Activated B cell treated with CpG ODN at 0.5 μM for 24 hours (primary cell): Measurements from ENCODE around the gene COL6A2. TPM values are rescaled to one million over a fixed set of nuclear protein-coding genes. Genes with fewer than 3 reads are reported as not detected.
"Not testable (repeated sequence)": the region's sequence is repeated elsewhere in the genome, so short reads cannot be mapped to it uniquely, and the experiment has no call there.

Experiments
- ATAC-seq: fragments of 200-7000 bp; cut with Tn5 transposase; one replicate; pipeline ENCODE4 v1.10.0; 2021; ENCODE audit warnings: low read depth, mild to moderate bottlenecking, moderate library complexity
- CTCF ChIA-PET: fragments of 350-600 bp; sonication (Branson Sonifier 250); formaldehyde crosslinking; loops from one replicate; lab custom pipeline; 2021; ENCODE audit warnings: antibody characterized with exemption; lab: Charles Lee
- POLR2A ChIA-PET: fragments of 350-600 bp; sonication (Branson Sonifier 250); formaldehyde crosslinking; loops from one replicate; lab custom pipeline; 2021; ENCODE audit warnings: antibody characterized with exemption; lab: Charles Lee
- DNase-seq: peaks from one replicate; pipeline ENCODE4 v3.0.0; 2022
- H3K27ac Mint-ChIP-seq: one replicate; pipeline ENCODE4 v1.8.0; 2020; ENCODE audit warnings: mixed read lengths
- H3K27me3 Mint-ChIP-seq: one replicate; pipeline ENCODE4 v1.8.0; 2021; ENCODE audit warnings: mixed read lengths
- H3K36me3 Mint-ChIP-seq: one replicate; pipeline ENCODE4 v1.8.0; 2021; ENCODE audit warnings: low read depth, mixed read lengths
- H3K4me1 Mint-ChIP-seq: one replicate; pipeline ENCODE4 v1.8.0; 2021; ENCODE audit warnings: mixed read lengths
- H3K4me3 Mint-ChIP-seq: one replicate; pipeline ENCODE4 v1.8.0; 2020; ENCODE audit warnings: mild to moderate bottlenecking, mixed read lengths
- H3K9me3 Mint-ChIP-seq: one replicate; pipeline ENCODE4 v1.8.0; 2020; ENCODE audit warnings: mixed read lengths
- CTCF ChIP-seq: fragments of 200-600 bp; IDR thresholded peaks from one replicate; pipeline ENCODE4 v1.8.0; 2022; ENCODE audit warnings: antibody characterized with exemption, mild to moderate bottlenecking
- intact Hi-C: fragments of 100-400 bp; cut with micrococcal nuclease; formaldehyde crosslinking; loops from one replicate; pipeline ENCODE4 v1.15.1; 2024
- total RNA-seq: library from RNA; stranded (reverse); gene quantifications from 2 replicates; pipeline ENCODE4 v1.2.3, GENCODE V29; 2022

Gene COL6A2
- total RNA-seq, 1 donor from 2014 or later, result 0.40 TPM

DNA sequence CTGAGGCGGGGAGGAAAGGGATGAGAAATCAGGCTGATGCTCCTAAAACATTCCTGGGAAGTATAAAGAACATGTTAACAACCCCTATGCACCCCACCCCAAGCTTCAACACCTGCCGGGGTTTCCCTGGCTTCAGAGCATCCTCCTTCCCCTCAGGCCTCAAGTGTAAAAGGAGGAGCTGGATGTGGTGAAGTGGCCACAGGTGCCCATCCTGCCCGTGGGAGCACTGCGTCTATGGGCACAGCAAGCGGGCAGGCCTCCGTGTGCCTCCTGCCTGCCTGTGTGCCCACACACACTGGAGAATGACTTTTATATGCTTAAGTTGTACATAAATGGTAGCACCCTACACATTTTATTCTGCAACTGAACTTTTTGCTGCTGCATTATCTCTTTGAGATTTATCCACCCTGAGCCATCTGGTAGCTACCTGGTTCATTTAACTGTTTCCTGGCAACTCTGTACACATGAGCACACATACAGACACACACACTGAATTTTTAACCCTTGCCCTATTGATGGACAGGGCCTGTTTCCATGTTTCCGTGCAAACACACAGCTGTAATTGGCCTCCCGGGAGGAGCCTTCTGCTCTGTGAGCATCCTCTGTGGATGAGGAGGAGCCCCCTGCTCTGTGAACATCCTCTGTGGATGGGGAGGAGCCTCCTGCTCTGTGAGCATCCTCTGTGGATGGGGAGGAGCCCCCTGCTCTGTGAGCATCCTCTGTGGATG is 70.9 kb downstream of the COL6A2 start:
- CTCF ChIA-PET, result no interaction called here
- intact Hi-C loops, result no loop called here

GRCh38 chr21:46170436-46171193 is 72.7 kb downstream of the COL6A2 start:
- H3K27ac Mint-ChIP-seq, ATAC-seq, H3K9me3 Mint-ChIP-seq: not testable (repeated sequence)

More for the DNA sequence above, 70.9 kb downstream of the COL6A2 start:
- ATAC-seq, result no peak
- no peak for TF ChIP-seq CTCF
- no peaks in the 10 kb centered on the region for H3K9me3 Mint-ChIP-seq
- no peaks in the 10 kb centered on the region for H3K27me3 Mint-ChIP-seq
- H3K4me1 Mint-ChIP-seq, result peaks cover 14% of the 10 kb centered on the region
- H3K4me3 Mint-ChIP-seq, result no peak overlapping the region
- POLR2A ChIA-PET, result no interaction called here
- peak; percentile 6 for DNase-seq
- H3K36me3 Mint-ChIP-seq, result peaks cover 4% of the 10 kb centered on the region
- H3K27ac Mint-ChIP-seq, result no peak overlapping the region

GRCh38 chr21:46171585-46171984 is 73.7 kb downstream of the COL6A2 start:
- ATAC-seq (no peak), DNase-seq (no peak)
- CTCF ChIA-PET, result no interaction called here
- POLR2A ChIA-PET, result no interaction called here
- Mint-ChIP-seq H3K36me3 (peaks cover 7% of the 10 kb centered on the region), H3K27ac (no peak overlapping the region), H3K9me3 (peaks cover 15% of the 10 kb centered on the region), H3K4me1 (peaks cover 14% of the 10 kb centered on the region), H3K4me3 (no peak overlapping the region), H3K27me3 (peaks cover 3% of the 10 kb centered on the region)
- no peak for TF ChIP-seq CTCF
- intact Hi-C loops, result no loop called here

More at GRCh38 chr21:46170436-46171193, 72.7 kb downstream of the COL6A2 start:
- POLR2A ChIA-PET, intact Hi-C loops, H3K27me3 Mint-ChIP-seq, H3K4me3 Mint-ChIP-seq, DNase-seq, CTCF ChIA-PET, H3K36me3 Mint-ChIP-seq: not testable (repeated sequence)
- H3K4me1 Mint-ChIP-seq, result peaks cover 14% of the 10 kb centered on the region

GRCh38 chr21:46171996-46172862 is 74.3 kb downstream of the COL6A2 start:
- ATAC-seq (peak; percentile 62), DNase-seq (peak; percentile 12)
- Mint-ChIP-seq H3K9me3 (peaks cover 15% of the 10 kb centered on the region), H3K27me3 (peaks cover 3% of the 10 kb centered on the region), H3K4me3 (no peak overlapping the region), H3K4me1 (peaks cover 14% of the 10 kb centered on the region), H3K36me3 (peaks cover 7% of the 10 kb centered on the region), H3K27ac (no peak overlapping the region)
- TF ChIP-seq CTCF, result no peak
- ChIA-PET CTCF (interaction anchor here (0.7 kb wide), 1 partner anchor 29 kb away, joined by 3 read pairs; no protein-coding TSS in a partner anchor), POLR2A (no interaction called here)
- intact Hi-C loops, result no loop called here

- Mint-ChIP-seq H3K36me3 (peaks cover 7% of the 10 kb centered on the region), H3K4me1 (peaks cover 14% of the 10 kb centered on the region), H3K27me3 (peaks cover 3% of the 10 kb centered on the region), H3K4me3 (no peak overlapping the region), H3K9me3 (peaks cover 15% of the 10 kb centered on the region), H3K27ac (no peak overlapping the region)
- no peak for DNase-seq
- ATAC-seq, result no peak
- ChIA-PET CTCF (interaction anchor here (0.7 kb wide), 1 partner anchor 30 kb away, joined by 3 read pairs; no protein-coding TSS in a partner anchor), POLR2A (no interaction called here)
- no peak for TF ChIP-seq CTCF
- intact Hi-C loops, result no loop called here
Measured at GRCh38 chr21:46172863-46173528, 75.1 kb downstream of the COL6A2 start.
